ENCODE data around the gene SAMD4A. TPM values are rescaled to one million over a fixed set of nuclear protein-coding genes. Genes with fewer than 3 reads are reported as not detected.
A peak's percentile ranks its signal among the peaks of the same experiment; 100 is the strongest.

The SAMD4A gene
- total and polyA plus RNA-seq, 2 donors (not counting 1 experiment from before 2014, with no cell fraction given) = 9.3 to 39.8 TPM

DNA sequence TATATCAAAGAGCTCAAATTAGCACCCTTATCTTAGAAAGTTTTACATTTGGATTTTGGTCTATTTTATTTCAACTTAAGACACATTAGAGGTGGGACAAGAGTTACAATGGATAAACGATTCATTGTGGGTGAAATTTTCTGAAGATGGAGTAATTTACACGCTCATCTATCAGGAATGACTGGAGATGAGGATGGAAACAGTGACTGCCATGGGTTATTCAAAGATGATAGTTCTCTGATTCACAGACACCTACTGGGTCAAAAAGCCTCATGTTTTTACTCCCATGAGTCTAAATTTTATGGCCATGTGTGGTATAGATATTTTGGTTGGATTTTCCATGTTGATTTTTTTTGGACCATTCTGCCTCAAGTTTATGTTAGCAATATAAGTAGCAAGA, 22.1 kb downstream of the SAMD4A start:
- Histone ChIP-seq H3K27me3 (ENCODE audit: control insufficient read depth, insufficient read depth, low read length) (no peaks in the 10 kb centered on the region), H3K9me3 (ENCODE audit: control insufficient read depth, insufficient read depth, low read depth, low read length) (no peaks in the 10 kb centered on the region), H3K36me3 (ENCODE audit: control insufficient read depth, insufficient read depth, low read length) (no peaks in the 10 kb centered on the region), H3K4me1 (ENCODE audit: control insufficient read depth, extremely low read depth, insufficient read depth, low read length) (peaks cover 20% of the 10 kb centered on the region), H2AFZ (ENCODE audit: low read length) (no peak overlapping the region), H3K4me3 (replicated peaks in 1 of 4; ENCODE audit: control extremely low read depth in 1 of 4, insufficient read depth in 1 of 4, low read depth in 3 of 4, low read length in 4 of 4) (no peak overlapping the region), H4K20me1 (ENCODE audit: control insufficient read depth, extremely low read depth, insufficient read depth, low read length) (no peaks in the 10 kb centered on the region), H3K4me2 (ENCODE audit: extremely low read depth, insufficient read depth, low read length) (no peak overlapping the region), H3K27ac (ENCODE audit: insufficient read depth, low read length) (peak overlapping the region; percentile 46), H3K9ac (ENCODE audit: insufficient read depth, low read length) (no peak overlapping the region), H3K79me2 (ENCODE audit: control insufficient read depth, insufficient read depth, low read length) (peaks cover 90% of the 10 kb centered on the region)
- TF ChIP-seq EZH2 (IDR thresholded peaks at IDR 0.05; ENCODE audit: low read length, missing control alignments) = no peak
- TF ChIP-seq, protein P1, sequence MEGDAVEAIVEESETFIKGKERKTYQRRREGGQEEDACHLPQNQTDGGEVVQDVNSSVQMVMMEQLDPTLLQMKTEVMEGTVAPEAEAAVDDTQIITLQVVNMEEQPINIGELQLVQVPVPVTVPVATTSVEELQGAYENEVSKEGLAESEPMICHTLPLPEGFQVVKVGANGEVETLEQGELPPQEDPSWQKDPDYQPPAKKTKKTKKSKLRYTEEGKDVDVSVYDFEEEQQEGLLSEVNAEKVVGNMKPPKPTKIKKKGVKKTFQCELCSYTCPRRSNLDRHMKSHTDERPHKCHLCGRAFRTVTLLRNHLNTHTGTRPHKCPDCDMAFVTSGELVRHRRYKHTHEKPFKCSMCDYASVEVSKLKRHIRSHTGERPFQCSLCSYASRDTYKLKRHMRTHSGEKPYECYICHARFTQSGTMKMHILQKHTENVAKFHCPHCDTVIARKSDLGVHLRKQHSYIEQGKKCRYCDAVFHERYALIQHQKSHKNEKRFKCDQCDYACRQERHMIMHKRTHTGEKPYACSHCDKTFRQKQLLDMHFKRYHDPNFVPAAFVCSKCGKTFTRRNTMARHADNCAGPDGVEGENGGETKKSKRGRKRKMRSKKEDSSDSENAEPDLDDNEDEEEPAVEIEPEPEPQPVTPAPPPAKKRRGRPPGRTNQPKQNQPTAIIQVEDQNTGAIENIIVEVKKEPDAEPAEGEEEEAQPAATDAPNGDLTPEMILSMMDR (conservative IDR thresholded peaks at IDR 0.05 in 1 of 2, IDR thresholded peaks at IDR 0.05 in 1 of 2; ENCODE audit: low read depth in 1 of 2, low read length in 2 of 2) = no peak
- peak in 1 of 2 donors; percentile 70 for DNase-seq (ENCODE audit: low read depth in 2 of 2)

DNA sequence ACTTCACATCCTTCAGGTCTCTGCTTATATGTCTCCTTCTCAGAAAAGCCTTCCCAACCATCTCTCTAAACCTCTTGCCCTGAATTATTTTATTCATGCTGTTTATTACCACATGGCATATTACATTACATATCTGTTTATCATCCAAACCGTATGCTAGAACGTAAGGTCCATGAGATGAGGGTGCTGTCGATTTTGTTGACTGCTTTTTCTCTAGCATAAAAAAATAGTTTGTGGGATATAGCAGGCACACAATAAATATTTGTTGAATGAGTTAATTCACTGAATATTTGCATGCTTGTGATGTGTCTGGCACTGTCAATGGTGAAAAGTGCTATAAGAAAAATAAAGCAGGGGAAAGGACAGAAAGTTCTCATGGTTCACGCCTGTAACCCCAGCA, 22.9 kb downstream of the SAMD4A start:
- Histone ChIP-seq H2AFZ (ENCODE audit: low read length) (no peak overlapping the region), H3K79me2 (ENCODE audit: control insufficient read depth, insufficient read depth, low read length) (peaks cover 89% of the 10 kb centered on the region), H4K20me1 (ENCODE audit: control insufficient read depth, extremely low read depth, insufficient read depth, low read length) (no peaks in the 10 kb centered on the region), H3K27me3 (ENCODE audit: control insufficient read depth, insufficient read depth, low read length) (no peaks in the 10 kb centered on the region), H3K9ac (ENCODE audit: insufficient read depth, low read length) (no peak overlapping the region), H3K4me1 (ENCODE audit: control insufficient read depth, extremely low read depth, insufficient read depth, low read length) (peaks cover 23% of the 10 kb centered on the region), H3K27ac (ENCODE audit: insufficient read depth, low read length) (no peak overlapping the region), H3K36me3 (ENCODE audit: control insufficient read depth, insufficient read depth, low read length) (no peaks in the 10 kb centered on the region), H3K9me3 (ENCODE audit: control insufficient read depth, insufficient read depth, low read depth, low read length) (no peaks in the 10 kb centered on the region), H3K4me3 (replicated peaks in 1 of 4; ENCODE audit: control extremely low read depth in 1 of 4, insufficient read depth in 1 of 4, low read depth in 3 of 4, low read length in 4 of 4) (no peak overlapping the region), H3K4me2 (ENCODE audit: extremely low read depth, insufficient read depth, low read length) (peak overlapping the region; percentile 13)
- peak; percentile 39 to 41 for DNase-seq (ENCODE audit: low read depth in 2 of 2)
- no peak for TF ChIP-seq EZH2 (IDR thresholded peaks at IDR 0.05; ENCODE audit: low read length, missing control alignments)
- TF ChIP-seq, protein P1 (conservative IDR thresholded peaks at IDR 0.05 in 1 of 2, IDR thresholded peaks at IDR 0.05 in 1 of 2; ENCODE audit: low read depth in 1 of 2, low read length in 2 of 2) = no peak

DNA sequence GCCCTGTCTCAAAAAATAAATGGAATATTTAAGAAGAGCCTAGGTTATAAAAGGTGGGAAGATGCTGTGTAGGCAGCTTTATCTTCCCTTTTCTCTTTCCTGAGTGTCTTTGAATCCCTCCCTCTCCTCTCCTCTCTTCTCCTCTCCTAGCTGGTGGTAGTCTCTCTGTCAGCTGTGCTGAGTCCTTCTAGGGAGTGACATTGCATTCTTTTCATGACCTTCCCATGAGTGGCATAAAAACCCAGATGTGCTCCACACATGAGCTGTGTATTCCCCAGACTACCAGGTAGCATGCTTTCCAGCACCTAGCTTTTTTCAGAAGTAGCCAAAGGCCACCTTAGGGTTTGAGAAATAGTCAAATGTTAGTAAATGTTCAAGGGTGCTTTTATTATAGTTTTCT, 23.6 kb downstream of the SAMD4A start:
- Histone ChIP-seq H3K27ac (ENCODE audit: insufficient read depth, low read length) (no peak overlapping the region), H3K4me3 (replicated peaks in 1 of 4; ENCODE audit: control extremely low read depth in 1 of 4, insufficient read depth in 1 of 4, low read depth in 3 of 4, low read length in 4 of 4) (no peak overlapping the region), H2AFZ (ENCODE audit: low read length) (no peak overlapping the region), H3K36me3 (ENCODE audit: control insufficient read depth, insufficient read depth, low read length) (no peaks in the 10 kb centered on the region), H3K9ac (ENCODE audit: insufficient read depth, low read length) (no peak overlapping the region), H3K27me3 (ENCODE audit: control insufficient read depth, insufficient read depth, low read length) (no peaks in the 10 kb centered on the region), H3K79me2 (ENCODE audit: control insufficient read depth, insufficient read depth, low read length) (peaks cover 88% of the 10 kb centered on the region), H3K4me2 (ENCODE audit: extremely low read depth, insufficient read depth, low read length) (no peak overlapping the region), H3K4me1 (ENCODE audit: control insufficient read depth, extremely low read depth, insufficient read depth, low read length) (peaks cover 23% of the 10 kb centered on the region), H4K20me1 (ENCODE audit: control insufficient read depth, extremely low read depth, insufficient read depth, low read length) (no peaks in the 10 kb centered on the region), H3K9me3 (ENCODE audit: control insufficient read depth, insufficient read depth, low read depth, low read length) (no peaks in the 10 kb centered on the region)
- TF ChIP-seq, protein P1 (conservative IDR thresholded peaks at IDR 0.05 in 1 of 2, IDR thresholded peaks at IDR 0.05 in 1 of 2; ENCODE audit: low read depth in 1 of 2, low read length in 2 of 2) = no peak
- TF ChIP-seq EZH2 (IDR thresholded peaks at IDR 0.05; ENCODE audit: low read length, missing control alignments) = no peak
- no peak for DNase-seq (ENCODE audit: low read depth in 2 of 2)

Measured in fibroblast of lung (primary cell).